Tibial nerve (tissue), 4 donors: ENCODE measurements around the gene ZNF621. TPM values are rescaled to one million over a fixed set of nuclear protein-coding genes. Genes with fewer than 3 reads are reported as not detected.

Experiments
- DNase-seq, 2 donors: peaks; one replicate each; pipeline ENCODE4 v3.0.0-alpha.2; 2019; ENCODE audit warnings: low spot score in 2 of 2
- H3K27ac ChIP-seq, 4 donors: fragments of 200-600 bp; sonication (generic) in 3 of 4; one replicate each; pipeline ENCODE4 v1.5.1; 2017 to 2019; ENCODE audit warnings: mild to moderate bottlenecking in 1 of 4
- H3K27me3 ChIP-seq, 2 donors: fragments of 200-600 bp; sonication (generic) in 1 of 2; one replicate each; pipeline versions ENCODE4 v1.5.1 to v1.6.0; 2017 to 2019
- H3K36me3 ChIP-seq, 3 donors: fragments of 200-600 bp; sonication (generic); one replicate each; pipeline ENCODE4 v1.5.1; 2018 to 2019
- H3K4me1 ChIP-seq, 4 donors: fragments of 200-600 bp; sonication (generic) in 3 of 4; one replicate each; pipeline ENCODE4 v1.5.1; 2017 to 2019
- H3K4me3 ChIP-seq, 4 donors: fragments of 200-600 bp; sonication (generic) in 3 of 4; one replicate each; pipeline ENCODE4 v1.5.1; 2017 to 2019; ENCODE audit warnings: mild to moderate bottlenecking in 1 of 4, moderate library complexity in 1 of 4
- H3K9me3 ChIP-seq, 4 donors: fragments of 200-600 bp; sonication (generic) in 3 of 4; one replicate each; pipeline ENCODE4 v1.5.1; 2017 to 2019
- EP300 ChIP-seq, 2 donors: sonication (generic); formaldehyde crosslinking; IDR thresholded peaks; one replicate each; pipeline ENCODE4 v1.6.1; 2017; ENCODE audit warnings: antibody characterized with exemption in 2 of 2, mild to moderate bottlenecking in 1 of 2
- POLR2A ChIP-seq, 2 donors: fragments of 450-650 bp; IDR thresholded peaks; one replicate each; pipeline ENCODE4 v1.6.1; 2017; ENCODE audit warnings: antibody characterized with exemption in 2 of 2, mild to moderate bottlenecking in 2 of 2, moderate library complexity in 2 of 2
- WGBS, 2 donors: methylation state at CpG; one replicate each; pipeline ENCODE4 v1.1.5; 2018; 5-methylcytosine and 5-hydroxymethylcytosine counted together
- total RNA-seq, 4 donors: library from RNA; depleted of rRNA; stranded (reverse); fragments of >200 nt; gene quantifications; one replicate each; pipeline ENCODE4 v1.1.0, GENCODE V29; 2016
- TF ChIP-seq, protein P1 (sequence below), 5 experiments: fragments of 200-600 bp in 3 of 5; fragments of 450-650 bp in 2 of 5; sonication (generic) in 3 of 5; IDR thresholded peaks; one replicate each; pipeline ENCODE4 v1.5.1; 2016 to 2019; ENCODE audit warnings: antibody characterized with exemption in 5 of 5, mild to moderate bottlenecking in 3 of 5, moderate library complexity in 2 of 5

The ZNF621 gene
- total RNA-seq, 4 donors from 2014 or later: 18.8 to 30.8 (median 25.6) TPM

DNA sequence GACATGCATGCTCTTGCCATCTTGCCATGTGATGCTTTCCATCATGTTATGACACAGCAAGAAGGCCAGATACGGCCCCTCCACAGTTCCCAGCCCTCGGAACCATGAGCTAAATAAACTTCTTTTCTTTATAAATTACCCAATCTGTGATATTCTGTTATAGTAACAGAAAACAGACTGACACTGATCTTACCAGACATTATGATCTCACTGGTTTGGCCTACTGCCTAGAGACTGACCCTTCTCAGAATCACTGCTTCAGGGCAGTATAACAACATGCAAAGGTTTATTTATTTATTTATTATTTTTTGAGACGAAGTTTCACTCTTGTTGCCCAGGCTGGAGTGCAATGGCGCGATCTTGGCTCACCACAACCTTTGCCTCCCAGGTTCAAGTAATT is 33.8 kb upstream of the ZNF621 start:
- no peak for TF ChIP-seq POLR2A (IDR thresholded peaks at IDR 0.05)
- no peak for TF ChIP-seq EP300 (IDR thresholded peaks at IDR 0.05)
- TF ChIP-seq, protein P1, sequence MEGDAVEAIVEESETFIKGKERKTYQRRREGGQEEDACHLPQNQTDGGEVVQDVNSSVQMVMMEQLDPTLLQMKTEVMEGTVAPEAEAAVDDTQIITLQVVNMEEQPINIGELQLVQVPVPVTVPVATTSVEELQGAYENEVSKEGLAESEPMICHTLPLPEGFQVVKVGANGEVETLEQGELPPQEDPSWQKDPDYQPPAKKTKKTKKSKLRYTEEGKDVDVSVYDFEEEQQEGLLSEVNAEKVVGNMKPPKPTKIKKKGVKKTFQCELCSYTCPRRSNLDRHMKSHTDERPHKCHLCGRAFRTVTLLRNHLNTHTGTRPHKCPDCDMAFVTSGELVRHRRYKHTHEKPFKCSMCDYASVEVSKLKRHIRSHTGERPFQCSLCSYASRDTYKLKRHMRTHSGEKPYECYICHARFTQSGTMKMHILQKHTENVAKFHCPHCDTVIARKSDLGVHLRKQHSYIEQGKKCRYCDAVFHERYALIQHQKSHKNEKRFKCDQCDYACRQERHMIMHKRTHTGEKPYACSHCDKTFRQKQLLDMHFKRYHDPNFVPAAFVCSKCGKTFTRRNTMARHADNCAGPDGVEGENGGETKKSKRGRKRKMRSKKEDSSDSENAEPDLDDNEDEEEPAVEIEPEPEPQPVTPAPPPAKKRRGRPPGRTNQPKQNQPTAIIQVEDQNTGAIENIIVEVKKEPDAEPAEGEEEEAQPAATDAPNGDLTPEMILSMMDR (IDR thresholded peaks at IDR 0.05): no peak
- Histone ChIP-seq H3K27ac (no peak overlapping the region), H3K4me3 (no peak overlapping the region), H3K36me3 (peaks cover 0 to 49% (median 9%) of the 10 kb centered on the region in 3 donors), H3K4me1 (no peaks in the 10 kb centered on the region), H3K27me3 (no peaks in the 10 kb centered on the region), H3K9me3 (peaks cover 0 to 32% (median 9%) of the 10 kb centered on the region in 4 donors)
- WGBS, 2 donors: 75 to 78% methylated on average over 5 of the region's 5 CpGs
- no peak for DNase-seq

DNA sequence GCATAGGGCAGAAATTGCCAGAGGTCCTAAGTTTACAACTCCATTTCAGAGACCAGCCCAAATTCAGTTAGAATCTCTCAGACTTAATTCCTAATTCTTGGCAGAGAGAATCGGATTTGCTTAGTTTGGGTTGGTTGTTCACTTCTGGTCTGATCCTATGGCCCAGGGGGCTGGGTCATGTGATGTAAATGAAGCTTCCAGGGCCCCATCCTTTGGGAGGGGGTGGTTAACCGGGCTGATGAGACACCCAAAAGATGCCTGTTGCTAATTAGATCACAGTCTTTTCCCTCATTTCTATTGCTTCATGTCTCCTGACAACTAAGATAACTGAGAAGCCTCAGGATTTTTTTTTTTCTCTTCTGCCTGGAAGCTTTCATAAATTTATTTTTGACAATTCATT is 30.1 kb upstream of the ZNF621 start:
- no peaks in the 10 kb centered on the region for H3K9me3 ChIP-seq
- H3K4me1 ChIP-seq: no peaks in the 10 kb centered on the region
- peaks cover 0 to 11% (median 0%) of the 10 kb centered on the region in 3 donors for H3K36me3 ChIP-seq
- DNase-seq: no peak
- WGBS, 2 donors: 50 to 56% methylated on average over 2 of the region's 2 CpGs
- no peak overlapping the region for H3K4me3 ChIP-seq
- H3K27ac ChIP-seq: no peak overlapping the region
- TF ChIP-seq, protein P1 (IDR thresholded peaks at IDR 0.05): no peak
- TF ChIP-seq POLR2A (IDR thresholded peaks at IDR 0.05): no peak
- no peak for TF ChIP-seq EP300 (IDR thresholded peaks at IDR 0.05)
- H3K27me3 ChIP-seq: no peaks in the 10 kb centered on the region

GRCh38 chr3:40497288-40497687 is 27.5 kb upstream of the ZNF621 start:
- Histone ChIP-seq H3K4me3 (no peak overlapping the region), H3K27me3 (no peaks in the 10 kb centered on the region), H3K4me1 (no peaks in the 10 kb centered on the region), H3K27ac (no peak overlapping the region), H3K9me3 (no peaks in the 10 kb centered on the region), H3K36me3 (no peaks in the 10 kb centered on the region)
- 97 to 98% methylated on average over 2 of the region's 2 CpGs for WGBS, 2 donors
- no peak for DNase-seq
- no peak for TF ChIP-seq POLR2A (IDR thresholded peaks at IDR 0.05)
- no peak for TF ChIP-seq EP300 (IDR thresholded peaks at IDR 0.05)
- TF ChIP-seq, protein P1 (IDR thresholded peaks at IDR 0.05): no peak

DNA sequence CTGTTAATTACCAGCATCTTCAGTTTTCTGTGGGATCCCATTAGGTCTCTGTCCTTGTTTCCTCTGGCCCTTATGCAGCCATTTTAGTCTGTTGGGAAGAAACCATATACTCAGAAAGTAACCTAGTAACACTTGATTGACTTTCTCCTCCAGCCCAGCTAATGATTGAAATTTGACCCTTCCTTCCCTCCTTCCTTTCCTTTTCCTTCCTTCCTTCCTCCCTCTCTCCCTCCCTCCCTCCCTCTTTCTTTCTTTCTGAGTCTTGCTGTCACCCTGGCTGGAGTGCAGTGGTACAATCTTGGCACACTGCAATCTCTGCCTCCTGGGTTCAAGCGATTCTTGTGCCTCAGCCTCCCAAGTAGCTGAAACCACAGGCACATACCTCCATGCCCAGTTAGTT is 24.8 kb upstream of the ZNF621 start:
- WGBS, 2 donors: 94 to 96% methylated on average over 1 of the region's 1 CpG
- TF ChIP-seq POLR2A (IDR thresholded peaks at IDR 0.05) (no peak), EP300 (IDR thresholded peaks at IDR 0.05) (no peak)
- TF ChIP-seq, protein P1 (IDR thresholded peaks at IDR 0.05): no peak

GRCh38 chr3:40502034-40502433 is 22.7 kb upstream of the ZNF621 start:
- Histone ChIP-seq H3K27ac (no peak overlapping the region), H3K4me3 (no peak overlapping the region), H3K4me1 (peaks cover 0 to 21% (median 4%) of the 10 kb centered on the region in 4 donors), H3K9me3 (no peaks in the 10 kb centered on the region), H3K36me3 (no peaks in the 10 kb centered on the region), H3K27me3 (no peaks in the 10 kb centered on the region)
- DNase-seq: no peak
- WGBS, 2 donors: 89 to 94% methylated on average over 2 of the region's 2 CpGs
- TF ChIP-seq EP300 (IDR thresholded peaks at IDR 0.05): no peak
- TF ChIP-seq POLR2A (IDR thresholded peaks at IDR 0.05): no peak
- TF ChIP-seq, protein P1 (IDR thresholded peaks at IDR 0.05): no peak

More for the DNA sequence above, 24.8 kb upstream of the ZNF621 start:
- DNase-seq: no peak
- Histone ChIP-seq H3K4me1 (peaks cover 0 to 8% (median 1%) of the 10 kb centered on the region in 4 donors), H3K9me3 (no peaks in the 10 kb centered on the region), H3K4me3 (no peak overlapping the region), H3K27me3 (no peaks in the 10 kb centered on the region), H3K27ac (no peak overlapping the region), H3K36me3 (no peaks in the 10 kb centered on the region)
